Spleen (tissue), 7 donors: ENCODE measurements around the gene GALK1.

Source experiments
- CTCF ChIP-seq, 11 experiments: fragments of 200-600 bp in 7 of 11; fragments of 450-650 bp in 4 of 11; sonication (generic) in 4 of 11; IDR thresholded peaks in 8 of 11; conservative IDR thresholded peaks in 3 of 11; 1 replicate in 7 of 11; 2 replicates in 4 of 11; pipeline versions ENCODE4 v1.4.0 to v1.8.0; 2016 to 2021; ENCODE audit warnings: antibody characterized with exemption in 11 of 11, inconsistent platforms in 4 of 11, mild to moderate bottlenecking in 1 of 11
- POLR2AphosphoS5 ChIP-seq, 3 donors: sonication (generic); formaldehyde crosslinking; IDR thresholded peaks; one replicate each; pipeline ENCODE4 v1.5.1; 2017; ENCODE audit warnings: antibody characterized with exemption in 3 of 3
- donor health status: DM: no; HTN: no; CAD: no; lungs with moderate emphysema.
- donor health status: DM: no; HTN: no; CAD: no.
- donor health status: DM: no; HTN: no; CAD: no.

- no peak for TF ChIP-seq CTCF (IDR thresholded peaks at IDR 0.05 in 8 of 11, conservative IDR thresholded peaks at IDR 0.05 in 3 of 11)
- TF ChIP-seq POLR2AphosphoS5 (IDR thresholded peaks at IDR 0.05): peak in 2 of 3 donors; percentile 36 to 61
Observed at GRCh38 chr17:75739801-75740200, 25.2 kb downstream of the GALK1 start.
